ENCODE results near the gene FGF3. TPM values are rescaled to one million over a fixed set of nuclear protein-coding genes. Genes with fewer than 3 reads are reported as not detected.

The FGF3 gene
- polyA plus RNA-seq, 1 donor from 2014 or later, result 3.7 TPM

- no peak overlapping the region for H3K27ac ChIP-seq (ENCODE audit: low read length)
- no peaks in the 10 kb centered on the region for H4K20me1 ChIP-seq (ENCODE audit: insufficient read depth)
- H3K79me2 ChIP-seq (replicated peaks; ENCODE audit: insufficient read depth, low read length), result no peaks in the 10 kb centered on the region
- no peaks in the 10 kb centered on the region for H3F3A ChIP-seq (ENCODE audit: insufficient read depth, low read length, poor library complexity, severe bottlenecking)
- H3K9ac ChIP-seq (ENCODE audit: low read length), result no peak overlapping the region
- no peaks in the 10 kb centered on the region for H3K9me3 ChIP-seq (ENCODE audit: low read length)
- no peaks in the 10 kb centered on the region for H3K36me3 ChIP-seq (ENCODE audit: insufficient read depth, low read length)
- no peak overlapping the region for H3K4me3 ChIP-seq (ENCODE audit: low read length)
- no peaks in the 10 kb centered on the region for H3K27me3 ChIP-seq (ENCODE audit: insufficient read depth, low read depth, low read length)
- no peak overlapping the region for H2AFZ ChIP-seq (ENCODE audit: low read depth, low read length)
- H3K4me2 ChIP-seq (ENCODE audit: low read length), result no peak overlapping the region
- H3K9me2 ChIP-seq (ENCODE audit: insufficient read depth, low read length), result no peaks in the 10 kb centered on the region
- TF ChIP-seq POLR2AphosphoS5 (IDR thresholded peaks at IDR 0.05), result no peak
- no peak for TF ChIP-seq EZH2 (IDR thresholded peaks at IDR 0.05; ENCODE audit: borderline replicate concordance, insufficient read depth, low read length, poor library complexity, severe bottlenecking)
- no peak for TF ChIP-seq SMC3 (conservative IDR thresholded peaks at IDR 0.05; ENCODE audit: poor library complexity)
- no peak for TF ChIP-seq EP300 (conservative IDR thresholded peaks at IDR 0.05; ENCODE audit: poor library complexity, severe bottlenecking)
- TF ChIP-seq RAD21 (conservative IDR thresholded peaks at IDR 0.05), result no peak
- TF ChIP-seq, protein P1, sequence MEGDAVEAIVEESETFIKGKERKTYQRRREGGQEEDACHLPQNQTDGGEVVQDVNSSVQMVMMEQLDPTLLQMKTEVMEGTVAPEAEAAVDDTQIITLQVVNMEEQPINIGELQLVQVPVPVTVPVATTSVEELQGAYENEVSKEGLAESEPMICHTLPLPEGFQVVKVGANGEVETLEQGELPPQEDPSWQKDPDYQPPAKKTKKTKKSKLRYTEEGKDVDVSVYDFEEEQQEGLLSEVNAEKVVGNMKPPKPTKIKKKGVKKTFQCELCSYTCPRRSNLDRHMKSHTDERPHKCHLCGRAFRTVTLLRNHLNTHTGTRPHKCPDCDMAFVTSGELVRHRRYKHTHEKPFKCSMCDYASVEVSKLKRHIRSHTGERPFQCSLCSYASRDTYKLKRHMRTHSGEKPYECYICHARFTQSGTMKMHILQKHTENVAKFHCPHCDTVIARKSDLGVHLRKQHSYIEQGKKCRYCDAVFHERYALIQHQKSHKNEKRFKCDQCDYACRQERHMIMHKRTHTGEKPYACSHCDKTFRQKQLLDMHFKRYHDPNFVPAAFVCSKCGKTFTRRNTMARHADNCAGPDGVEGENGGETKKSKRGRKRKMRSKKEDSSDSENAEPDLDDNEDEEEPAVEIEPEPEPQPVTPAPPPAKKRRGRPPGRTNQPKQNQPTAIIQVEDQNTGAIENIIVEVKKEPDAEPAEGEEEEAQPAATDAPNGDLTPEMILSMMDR (IDR thresholded peaks at IDR 0.05; ENCODE audit: poor library complexity, severe bottlenecking), result no peak
- TF ChIP-seq MXI1 (conservative IDR thresholded peaks at IDR 0.05; ENCODE audit: poor library complexity, severe bottlenecking), result no peak
- TF ChIP-seq, protein P2, sequence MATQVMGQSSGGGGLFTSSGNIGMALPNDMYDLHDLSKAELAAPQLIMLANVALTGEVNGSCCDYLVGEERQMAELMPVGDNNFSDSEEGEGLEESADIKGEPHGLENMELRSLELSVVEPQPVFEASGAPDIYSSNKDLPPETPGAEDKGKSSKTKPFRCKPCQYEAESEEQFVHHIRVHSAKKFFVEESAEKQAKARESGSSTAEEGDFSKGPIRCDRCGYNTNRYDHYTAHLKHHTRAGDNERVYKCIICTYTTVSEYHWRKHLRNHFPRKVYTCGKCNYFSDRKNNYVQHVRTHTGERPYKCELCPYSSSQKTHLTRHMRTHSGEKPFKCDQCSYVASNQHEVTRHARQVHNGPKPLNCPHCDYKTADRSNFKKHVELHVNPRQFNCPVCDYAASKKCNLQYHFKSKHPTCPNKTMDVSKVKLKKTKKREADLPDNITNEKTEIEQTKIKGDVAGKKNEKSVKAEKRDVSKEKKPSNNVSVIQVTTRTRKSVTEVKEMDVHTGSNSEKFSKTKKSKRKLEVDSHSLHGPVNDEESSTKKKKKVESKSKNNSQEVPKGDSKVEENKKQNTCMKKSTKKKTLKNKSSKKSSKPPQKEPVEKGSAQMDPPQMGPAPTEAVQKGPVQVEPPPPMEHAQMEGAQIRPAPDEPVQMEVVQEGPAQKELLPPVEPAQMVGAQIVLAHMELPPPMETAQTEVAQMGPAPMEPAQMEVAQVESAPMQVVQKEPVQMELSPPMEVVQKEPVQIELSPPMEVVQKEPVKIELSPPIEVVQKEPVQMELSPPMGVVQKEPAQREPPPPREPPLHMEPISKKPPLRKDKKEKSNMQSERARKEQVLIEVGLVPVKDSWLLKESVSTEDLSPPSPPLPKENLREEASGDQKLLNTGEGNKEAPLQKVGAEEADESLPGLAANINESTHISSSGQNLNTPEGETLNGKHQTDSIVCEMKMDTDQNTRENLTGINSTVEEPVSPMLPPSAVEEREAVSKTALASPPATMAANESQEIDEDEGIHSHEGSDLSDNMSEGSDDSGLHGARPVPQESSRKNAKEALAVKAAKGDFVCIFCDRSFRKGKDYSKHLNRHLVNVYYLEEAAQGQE (IDR thresholded peaks at IDR 0.05; ENCODE audit: borderline replicate concordance), result no peak
- TF ChIP-seq TAF1 (IDR thresholded peaks at IDR 0.05; ENCODE audit: low read depth), result no peak
Measured at GRCh38 chr11:69843529-69843921, 24.3 kb upstream of the FGF3 start.

DNA sequence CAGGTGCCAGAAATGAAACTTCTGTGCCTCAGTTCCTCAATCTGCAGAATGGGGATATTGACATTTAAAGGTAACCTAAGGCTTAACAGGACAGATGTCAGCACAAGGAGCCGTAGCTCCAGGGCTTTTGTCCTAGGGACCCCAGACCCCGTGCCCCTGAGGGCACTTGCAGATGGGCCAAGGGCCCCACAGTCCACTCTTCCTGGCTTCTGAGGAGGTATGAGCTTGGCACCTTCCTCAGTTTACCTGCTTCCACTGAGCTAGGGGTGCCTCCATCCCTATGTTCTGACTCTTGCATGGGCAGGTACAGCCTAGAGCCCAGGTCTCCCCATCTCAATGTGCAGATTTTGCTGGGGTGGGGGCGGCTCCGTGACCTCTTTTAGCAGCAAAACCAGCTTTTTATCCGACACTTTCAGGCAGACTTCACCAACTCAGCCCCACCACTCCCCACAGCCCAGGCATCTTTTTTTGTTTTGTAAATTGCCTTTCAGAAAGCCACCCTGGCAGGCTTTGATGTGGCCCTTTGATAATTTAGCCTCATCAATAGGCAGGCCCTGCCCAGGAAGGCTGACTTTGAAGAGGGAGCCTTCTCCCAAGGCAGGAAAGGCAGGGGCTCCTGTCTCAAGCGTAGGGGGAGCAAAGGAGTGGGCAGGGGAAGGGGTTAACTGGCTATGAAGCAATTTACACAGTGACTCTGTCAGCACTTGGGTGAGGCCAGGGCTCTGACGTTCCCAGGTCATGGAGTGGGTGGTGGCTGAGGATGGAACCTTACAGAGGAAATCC is 23.7 kb upstream of the FGF3 start:
- Histone ChIP-seq H3K9ac (ENCODE audit: low read length) (no peak overlapping the region), H2AFZ (ENCODE audit: low read depth, low read length) (no peak overlapping the region), H4K20me1 (ENCODE audit: insufficient read depth) (no peaks in the 10 kb centered on the region), H3K4me2 (ENCODE audit: low read length) (no peak overlapping the region), H3K4me3 (ENCODE audit: low read length) (no peak overlapping the region), H3K27me3 (ENCODE audit: insufficient read depth, low read depth, low read length) (no peaks in the 10 kb centered on the region), H3K79me2 (replicated peaks; ENCODE audit: insufficient read depth, low read length) (no peaks in the 10 kb centered on the region), H3K9me2 (ENCODE audit: insufficient read depth, low read length) (no peaks in the 10 kb centered on the region), H3K27ac (ENCODE audit: low read length) (no peak overlapping the region), H3K36me3 (ENCODE audit: insufficient read depth, low read length) (no peaks in the 10 kb centered on the region), H3K9me3 (ENCODE audit: low read length) (no peaks in the 10 kb centered on the region), H3F3A (ENCODE audit: insufficient read depth, low read length, poor library complexity, severe bottlenecking) (no peaks in the 10 kb centered on the region)
- TF ChIP-seq EP300 (conservative IDR thresholded peaks at IDR 0.05; ENCODE audit: poor library complexity, severe bottlenecking), result no peak
- TF ChIP-seq EZH2 (IDR thresholded peaks at IDR 0.05; ENCODE audit: borderline replicate concordance, insufficient read depth, low read length, poor library complexity, severe bottlenecking), result no peak
- TF ChIP-seq MXI1 (conservative IDR thresholded peaks at IDR 0.05; ENCODE audit: poor library complexity, severe bottlenecking), result no peak
- TF ChIP-seq, protein P1 (IDR thresholded peaks at IDR 0.05; ENCODE audit: poor library complexity, severe bottlenecking), result no peak
- TF ChIP-seq POLR2AphosphoS5 (IDR thresholded peaks at IDR 0.05), result no peak
- no peak for TF ChIP-seq SMC3 (conservative IDR thresholded peaks at IDR 0.05; ENCODE audit: poor library complexity)
- TF ChIP-seq RAD21 (conservative IDR thresholded peaks at IDR 0.05), result no peak
- TF ChIP-seq, protein P2 (IDR thresholded peaks at IDR 0.05; ENCODE audit: borderline replicate concordance), result no peak
- no peak for TF ChIP-seq TAF1 (IDR thresholded peaks at IDR 0.05; ENCODE audit: low read depth)

All from neural cell (in vitro differentiated cells).